K562 (cell line): ENCODE results near the gene GATB.

Experiments used
- EZH2 ChIP-seq: IDR thresholded peaks from 2 replicates; pipeline ENCODE4 v1.6.1; 2012; ENCODE audit warnings: low read depth, mild to moderate bottlenecking, inconsistent platforms, low read length, borderline replicate concordance
- JUNB ChIP-seq: fragments of 450-650 bp; formaldehyde crosslinking; conservative IDR thresholded peaks from 2 replicates; pipeline ENCODE4 v1.4.0; 2020; ENCODE audit warnings: mild to moderate bottlenecking
- MECOM ChIP-seq: fragments of 250-450 bp; sonication (Bioruptor Pico); IDR thresholded peaks from 2 replicates; pipeline ENCODE4 v1.8.0; 2022; ENCODE audit warnings: inconsistent platforms
- NFIC ChIP-seq: fragments of 450-650 bp; IDR thresholded peaks from 2 replicates; pipeline ENCODE4 v1.6.1; 2017; ENCODE audit warnings: mild to moderate bottlenecking, inconsistent platforms
- NR1H2 ChIP-seq: sonication (generic); formaldehyde crosslinking; IDR thresholded peaks from 2 replicates; pipeline ENCODE4 v1.4.0; 2020; ENCODE audit warnings: mild to moderate bottlenecking, missing genetic modification reagents
- POLR2A ChIP-seq: fragments of 450-650 bp; conservative IDR thresholded peaks from 2 replicates; pipeline ENCODE4 v1.6.1; 2016
- RCOR1 ChIP-seq, 2 experiments: IDR thresholded peaks; 2 replicates each; pipeline ENCODE4 v1.6.1; 2012; ENCODE audit warnings: low read depth in 2 of 2, low read length in 2 of 2, borderline replicate concordance in 1 of 2, improper control_type of control experiment in 1 of 2
- TBP ChIP-seq: optimal IDR thresholded peaks from 2 replicates; pipeline ENCODE3; 2011; ENCODE audit warnings: low read depth, low read length, improper control_type of control experiment
- ZBTB7A ChIP-seq: IDR thresholded peaks from 2 replicates; pipeline ENCODE4 v1.6.1; 2011; ENCODE audit warnings: low read depth, mild to moderate bottlenecking, low read length, moderate library complexity, borderline replicate concordance; ENCODE audit not compliant: control insufficient read depth
- ZNF75A ChIP-seq: fragments of 450-650 bp; formaldehyde crosslinking; IDR thresholded peaks from 2 replicates; pipeline ENCODE4 v1.4.0; 2020; ENCODE audit warnings: mild to moderate bottlenecking

DNA sequence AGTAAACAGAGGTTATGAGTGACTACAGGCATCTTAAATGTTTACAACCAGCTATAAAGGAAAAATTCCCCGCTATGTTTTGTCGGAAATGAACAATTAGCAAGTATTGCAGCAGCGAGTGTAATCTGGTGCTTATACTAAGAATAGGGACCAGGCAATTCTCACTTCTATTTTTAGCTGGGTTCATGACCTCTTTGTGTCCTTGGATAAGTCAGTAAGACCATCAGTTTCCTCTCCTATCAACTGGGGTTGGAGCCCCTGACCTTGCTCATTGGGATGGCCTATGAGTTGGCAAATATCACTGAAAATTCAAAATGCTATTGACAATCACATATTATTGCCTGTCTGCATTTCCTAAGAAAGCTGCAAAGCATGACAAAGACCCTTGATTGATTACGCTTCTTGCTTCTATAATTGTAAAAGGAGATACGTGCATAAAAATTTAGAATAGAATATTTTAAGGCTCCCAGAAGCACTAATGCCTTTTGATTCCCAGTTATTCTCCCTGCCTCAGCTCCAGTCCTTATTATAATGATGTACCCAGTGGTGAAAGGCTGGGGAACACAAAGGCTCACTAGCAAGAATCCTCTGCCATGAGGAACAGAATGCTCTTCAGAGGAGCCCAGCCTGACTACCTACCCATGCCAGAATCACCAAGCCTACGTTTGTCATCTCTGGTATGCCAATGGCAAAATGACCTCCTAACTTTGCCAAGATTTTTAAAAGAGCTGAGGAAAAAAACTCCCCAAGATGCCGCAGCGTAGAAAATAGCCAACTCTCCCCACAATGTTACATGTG, 21.9 kb downstream of the GATB start:
- TF ChIP-seq EZH2 (no peak), MECOM (CRISPR knock-in tag) (no peak), NFIC (no peak), RCOR1 (IDR thresholded peaks at IDR 0.05; ENCODE audit: borderline replicate concordance in 1 of 2, low read depth in 2 of 2, low read length in 2 of 2) (no peak), JUNB (CRISPR knock-in tag) (no peak), NR1H2 (no peak), POLR2A (no peak), ZBTB7A (no peak), ZNF75A (CRISPR knock-in tag) (no peak), TBP (no peak)
